Adipose tissue (tissue), 3 donors: ENCODE data around the gene RACGAP1. TPM values are rescaled to one million over a fixed set of nuclear protein-coding genes. Genes with fewer than 3 reads are reported as not detected.

Source experiments
- H3K27ac ChIP-seq: one replicate; pipeline ENCODE4 v1.5.1; 2013; ENCODE audit warnings: low read depth, low read length
- WGBS, 3 donors: extraction: QIAGEN DNeasy Blood & Tissue Kit; methylation state at CpG; one replicate each; pipeline ENCODE4 v1.1.7; 2013; 5-methylcytosine and 5-hydroxymethylcytosine counted together
- polyA plus RNA-seq, 3 donors: library from polyadenylated mRNA; stranded (reverse); fragments of 200-250 nt; gene quantifications; one replicate each; pipeline ENCODE4 v1.2.3, GENCODE V29; 2013
- donor health status: healthy with polysubstance abuse.
- donor health status: Bipolar disorder and iron deficiency.
- donor health status: healthy.

RACGAP1 gene
- polyA plus RNA-seq = 1 to 10 TPM; 1.8 to 5.4 (median 3.0) TPM

DNA sequence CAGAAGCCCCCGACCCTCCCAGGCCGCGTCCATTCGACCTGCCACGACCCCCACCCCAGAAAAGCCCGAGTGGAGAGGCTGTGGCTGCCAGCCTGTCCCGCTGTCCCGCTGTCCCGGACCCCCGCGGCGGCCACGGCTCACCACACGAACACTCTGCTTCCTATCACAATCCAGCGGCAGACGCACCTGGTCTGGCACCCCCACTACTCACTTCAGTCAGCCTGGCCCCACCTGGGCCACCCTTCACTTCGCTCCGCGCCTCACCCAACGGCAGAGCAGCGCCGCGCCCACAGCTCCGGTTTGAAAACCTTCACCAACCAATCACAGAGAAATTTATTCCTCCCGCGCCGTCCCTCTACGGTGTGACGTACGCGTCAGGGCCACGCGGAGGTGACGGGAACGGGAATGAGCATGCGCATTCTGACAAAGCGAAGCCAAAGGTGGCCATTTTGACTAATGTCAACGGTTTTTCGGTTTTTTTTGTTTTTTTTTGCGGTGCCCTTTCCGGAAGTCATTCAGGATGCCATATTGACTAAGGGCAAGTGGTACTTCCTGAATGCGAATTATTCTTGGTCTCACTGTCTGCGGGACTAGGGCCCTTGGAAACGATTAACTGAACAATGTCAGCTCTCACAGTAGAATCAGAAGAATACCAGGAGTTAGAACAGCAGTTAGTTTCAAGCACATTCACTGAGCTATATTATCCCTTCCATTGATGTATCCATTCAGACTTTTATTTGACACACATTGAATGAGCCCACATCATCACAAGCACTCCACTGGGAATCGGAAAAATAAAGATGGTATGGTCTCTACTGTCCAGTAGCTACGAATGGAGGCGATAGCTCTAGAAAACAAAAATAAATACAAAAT is at the start of gene RACGAP1:
TSS of gene RACGAP1 (minus strand) at position 308 of the 873 bp plus-strand sequence. CDS start 8,779 bp downstream, outside the sequence.
- WGBS, 3 donors = 5% methylated on average over 47 of the region's 47 CpGs
- H3K27ac ChIP-seq = no peak within 1 kb of the TSS

DNA sequence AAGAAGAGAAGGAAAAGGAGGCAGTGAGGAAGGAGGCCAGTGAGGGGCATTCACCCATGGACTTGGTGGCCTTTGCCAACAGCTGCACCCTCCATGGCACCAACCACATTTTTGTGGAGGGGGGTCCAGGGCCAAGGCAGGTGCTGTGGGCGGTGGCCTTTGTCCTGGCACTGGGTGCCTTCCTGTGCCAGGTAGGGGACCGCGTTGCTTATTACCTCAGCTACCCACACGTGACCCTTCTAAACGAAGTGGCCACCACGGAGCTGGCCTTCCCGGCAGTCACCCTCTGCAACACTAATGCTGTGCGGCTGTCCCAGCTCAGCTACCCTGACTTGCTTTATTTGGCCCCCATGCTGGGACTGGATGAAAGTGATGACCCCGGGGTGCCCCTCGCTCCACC is 48.4 kb upstream of the RACGAP1 start:
- WGBS, 3 donors = 79 to 83% (median 80%) methylated on average over 10 of the region's 10 CpGs
- no peak overlapping the region for H3K27ac ChIP-seq

GRCh38 chr12:50073206-50073605 is 47.9 kb upstream of the RACGAP1 start:
- WGBS, 3 donors = 65 to 91% (median 82%) methylated on average over 6 to 7 of the region's 7 CpGs
- H3K27ac ChIP-seq = no peak overlapping the region

- 65 to 76% (median 67%) methylated on average over 10 of the region's 10 CpGs for WGBS, 3 donors
Measured at GRCh38 chr12:50072198-50072907, 47.1 kb upstream of the RACGAP1 start.

GRCh38 chr12:50070314-50071060 is 45.2 kb upstream of the RACGAP1 start:
- no peak overlapping the region for H3K27ac ChIP-seq
- WGBS, 3 donors = 27 to 40% (median 31%) methylated on average over 9 of the region's 9 CpGs

More at GRCh38 chr12:50072198-50072907, 47.1 kb upstream of the RACGAP1 start:
- H3K27ac ChIP-seq = no peak overlapping the region

DNA sequence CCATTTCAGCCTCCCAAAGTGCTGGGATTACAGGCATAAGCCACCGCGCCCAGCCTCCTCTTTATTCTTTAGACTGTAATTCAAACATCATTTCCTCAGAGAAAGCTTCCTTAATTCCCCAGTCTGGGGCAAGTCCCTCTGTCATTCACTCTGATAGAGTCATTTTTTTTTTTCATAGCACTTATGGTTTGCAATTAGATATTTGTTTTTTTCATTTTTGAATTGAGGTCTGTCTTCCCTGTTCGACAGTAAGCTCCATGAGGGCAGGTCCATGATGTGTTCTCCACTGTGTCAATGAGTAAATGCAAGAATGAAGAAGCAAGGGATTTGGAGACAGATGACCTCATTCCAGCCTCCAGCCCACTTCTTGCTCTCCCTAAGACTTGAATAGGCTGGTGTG is 44.2 kb upstream of the RACGAP1 start:
- WGBS, 3 donors = 94 to 98% (median 95%) methylated on average over 3 of the region's 3 CpGs
- H3K27ac ChIP-seq = no peak overlapping the region

DNA sequence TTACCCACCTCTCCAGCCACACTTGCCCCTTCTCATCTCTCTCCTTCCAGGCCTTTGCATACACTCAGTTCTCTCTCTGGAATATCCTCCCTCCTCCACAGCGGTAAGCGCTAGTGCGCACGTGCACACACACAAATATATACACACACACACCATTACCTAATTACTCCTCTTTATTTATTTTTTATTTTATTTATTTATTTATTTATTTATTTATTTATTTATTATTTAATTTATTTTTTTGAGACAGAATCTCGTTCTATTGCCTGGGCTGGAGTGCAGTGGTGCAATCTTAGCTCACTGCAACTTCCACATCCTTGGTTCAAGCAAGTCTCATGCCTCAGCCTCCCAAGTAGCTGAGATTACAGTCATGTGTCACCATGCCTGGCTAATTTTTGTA is 43.8 kb upstream of the RACGAP1 start:
- H3K27ac ChIP-seq = no peak overlapping the region
- 91 to 98% (median 91%) methylated on average over 5 of the region's 5 CpGs for WGBS, 3 donors

DNA sequence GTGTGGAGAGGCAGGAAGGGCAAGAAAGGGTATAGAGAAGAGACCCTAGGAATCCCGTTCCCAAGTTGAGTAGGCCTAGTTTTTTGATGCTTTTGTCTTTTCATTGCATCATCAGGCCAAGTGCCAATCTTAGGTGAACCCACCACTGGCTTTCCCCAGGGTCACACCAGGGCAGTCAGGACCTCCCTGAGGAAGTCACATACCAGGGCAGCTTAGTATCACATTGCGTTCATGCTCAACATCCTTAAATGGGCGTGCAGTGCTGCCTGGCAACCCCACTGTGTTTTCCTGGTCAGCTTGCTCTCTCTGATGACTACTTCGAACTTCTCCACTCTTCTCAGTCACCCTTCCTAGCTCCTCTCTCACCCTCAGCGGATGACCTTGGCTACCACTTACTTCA is 41.1 kb upstream of the RACGAP1 start:
- no peak overlapping the region for H3K27ac ChIP-seq
- WGBS, 3 donors = 58 to 63% (median 58%) methylated on average over 5 of the region's 5 CpGs

- H3K27ac ChIP-seq = no peak overlapping the region
- 78 to 80% (median 80%) methylated on average over 3 of the region's 3 CpGs for WGBS, 3 donors
Measured at GRCh38 chr12:50065726-50066310, 40.5 kb upstream of the RACGAP1 start.

GRCh38 chr12:50062728-50063460 is 37.6 kb upstream of the RACGAP1 start:
- H3K27ac ChIP-seq = no peak overlapping the region
- 86 to 90% (median 87%) methylated on average over 4 to 5 of the region's 5 CpGs for WGBS, 3 donors

DNA sequence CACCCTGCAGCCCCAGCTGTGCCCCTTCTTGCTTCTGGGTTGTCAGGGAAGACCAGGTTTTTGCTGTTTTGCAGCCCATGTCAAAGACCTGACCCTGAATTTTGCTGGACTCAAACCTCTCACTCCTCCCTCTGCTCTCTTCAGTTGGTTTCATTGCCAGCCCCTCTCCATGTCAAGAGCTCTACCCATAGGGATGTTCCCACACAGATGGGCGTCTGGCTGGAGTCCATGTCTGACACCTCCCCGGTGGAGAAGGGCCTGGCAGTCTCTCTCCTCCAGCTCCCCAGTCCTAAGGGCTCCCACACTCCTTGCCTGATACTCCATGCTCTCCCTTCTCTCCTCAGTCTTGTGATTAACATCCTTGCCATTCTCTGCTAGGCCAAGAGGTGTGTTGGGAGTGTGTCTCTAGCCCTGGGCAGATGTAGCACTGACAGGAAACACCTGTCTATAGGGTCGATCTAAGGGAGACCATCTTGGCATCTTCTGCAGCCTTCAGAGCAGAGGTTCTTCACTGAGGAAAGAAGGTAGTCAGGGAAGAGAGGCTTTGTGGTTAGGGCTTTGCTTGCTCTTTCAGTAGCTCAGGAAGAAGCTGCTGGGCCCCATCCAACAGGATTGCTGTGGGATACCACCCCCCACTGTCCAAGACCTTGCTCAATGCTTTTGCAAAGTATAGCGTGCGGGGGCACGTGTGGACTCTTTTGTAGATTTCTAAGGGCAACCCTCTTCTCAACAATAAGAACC is 36.8 kb upstream of the RACGAP1 start:
- 49 to 69% (median 57%) methylated on average over 6 of the region's 6 CpGs for WGBS, 3 donors

GRCh38 chr12:50061171-50061570 is 35.9 kb upstream of the RACGAP1 start:
- 79 to 92% (median 81%) methylated on average over 2 of the region's 2 CpGs for WGBS, 3 donors

More for the DNA sequence above, 36.8 kb upstream of the RACGAP1 start:
- no peak overlapping the region for H3K27ac ChIP-seq

GRCh38 chr12:50060120-50060468 is 34.8 kb upstream of the RACGAP1 start:
- H3K27ac ChIP-seq = no peak overlapping the region
- 66 to 69% (median 67%) methylated on average over 4 of the region's 4 CpGs for WGBS, 3 donors

More at GRCh38 chr12:50061171-50061570, 35.9 kb upstream of the RACGAP1 start:
- no peak overlapping the region for H3K27ac ChIP-seq

DNA sequence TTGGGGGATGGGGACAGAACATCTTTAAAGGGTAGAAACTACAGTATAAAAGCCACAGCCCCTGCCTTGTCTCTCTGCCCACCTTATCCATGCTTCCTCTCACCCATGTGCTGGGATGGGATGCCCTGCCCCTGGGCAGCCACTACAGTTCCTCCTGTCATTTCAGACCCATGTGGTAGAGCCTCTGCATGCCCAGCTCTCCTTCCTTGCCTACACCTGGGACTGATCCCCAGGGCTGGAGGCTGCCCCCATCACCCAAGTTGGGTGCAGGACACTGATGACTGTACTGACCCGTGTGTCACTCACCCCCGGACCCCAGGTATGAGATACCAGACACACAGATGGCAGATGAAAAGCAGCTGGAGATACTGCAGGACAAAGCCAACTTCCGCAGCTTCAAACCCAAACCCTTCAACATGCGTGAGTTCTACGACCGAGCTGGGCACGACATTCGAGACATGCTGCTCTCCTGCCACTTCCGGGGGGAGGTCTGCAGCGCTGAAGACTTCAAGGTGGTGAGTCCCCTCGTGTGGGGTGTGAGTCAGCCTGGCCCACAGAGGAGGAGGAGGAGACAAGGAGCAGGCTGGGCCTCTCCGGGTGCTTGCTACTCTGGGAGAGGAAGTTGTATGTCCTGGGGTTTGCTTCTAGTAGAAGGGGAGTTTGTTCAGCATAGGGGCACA is 34.3 kb upstream of the RACGAP1 start:
- no peak overlapping the region for H3K27ac ChIP-seq
- WGBS, 3 donors = 55 to 79% (median 64%) methylated on average over 12 of the region's 12 CpGs

DNA sequence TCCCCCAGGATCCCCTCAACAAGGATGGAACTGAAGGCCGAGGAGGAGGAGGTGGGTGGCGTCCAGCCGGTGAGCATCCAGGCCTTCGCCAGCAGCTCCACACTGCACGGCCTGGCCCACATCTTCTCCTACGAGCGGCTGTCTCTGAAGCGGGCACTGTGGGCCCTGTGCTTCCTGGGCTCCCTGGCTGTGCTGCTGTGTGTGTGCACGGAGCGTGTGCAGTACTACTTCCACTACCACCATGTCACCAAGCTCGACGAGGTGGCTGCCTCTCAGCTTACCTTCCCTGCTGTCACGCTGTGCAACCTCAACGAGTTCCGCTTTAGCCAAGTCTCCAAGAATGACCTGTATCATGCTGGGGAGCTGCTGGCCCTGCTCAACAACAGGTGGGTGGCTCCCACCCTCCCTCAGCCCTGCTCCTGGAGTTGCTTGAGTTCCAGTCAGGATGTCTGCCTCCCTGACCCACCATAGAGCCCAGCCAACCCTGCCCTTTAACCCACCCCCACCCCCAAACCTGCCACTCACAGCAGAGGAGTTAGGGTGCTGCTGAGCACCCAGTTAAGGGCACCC is 33.5 kb upstream of the RACGAP1 start:
- WGBS, 3 donors = 90 to 92% (median 91%) methylated on average over 15 of the region's 15 CpGs
- H3K27ac ChIP-seq = no peak overlapping the region

GRCh38 chr12:50057896-50058670 is 32.8 kb upstream of the RACGAP1 start:
- WGBS, 3 donors = 19 to 48% (median 19%) methylated on average over 12 to 30 of the region's 30 CpGs

More at GRCh38 chr12:50057896-50058670, 32.8 kb upstream of the RACGAP1 start:
- no peak overlapping the region for H3K27ac ChIP-seq
